PC-9 (cell line): ENCODE results near the gene AKAP13. TPM values are rescaled to one million over a fixed set of nuclear protein-coding genes. Genes with fewer than 3 reads are reported as not detected.
A peak's percentile ranks its signal among the peaks of the same experiment; 100 is the strongest.

Source experiments
- BruUV-seq: library from RNA; stranded (reverse); fragments of 400-500 nt; replicated peaks from 2 replicates; lab custom pipeline; 2021; lab: Mats Ljungman, UMichigan
- CTCF ChIA-PET: fragments of 300-600 bp; sonication (Branson Sonifier 250); formaldehyde crosslinking; loops from one replicate; lab custom pipeline; 2022; ENCODE audit warnings: antibody characterized with exemption; lab: Charles Lee
- POLR2A ChIA-PET: fragments of 300-600 bp; sonication (Branson Sonifier 250); formaldehyde crosslinking; loops from one replicate; lab custom pipeline; 2022; ENCODE audit warnings: antibody characterized with exemption; ENCODE audit not compliant: unreplicated experiment; lab: Charles Lee
- DNase-seq, 2 experiments: peaks; one replicate each; pipeline versions ENCODE4 v3.0.0 to v3.0.0-alpha.2; 2015 to 2022; ENCODE audit warnings: mixed read lengths in 1 of 2
- H2AFZ ChIP-seq: fragments of 200-600 bp; sonication (generic); 2 replicates; pipeline ENCODE4 v1.8.1; 2017; ENCODE audit warnings: antibody characterized with exemption
- H3F3A ChIP-seq: fragments of 200-600 bp; sonication (generic); 2 replicates; pipeline ENCODE4 v1.8.1; 2017; ENCODE audit warnings: antibody characterized with exemption, mild to moderate bottlenecking, low read depth; ENCODE audit not compliant: insufficient read depth
- H3K27ac ChIP-seq: fragments of 200-600 bp; sonication (generic); 2 replicates; pipeline ENCODE4 v1.6.1; 2016; ENCODE audit warnings: mixed run types
- H3K27me3 ChIP-seq: fragments of 200-600 bp; sonication (generic); 2 replicates; pipeline ENCODE4 v1.6.1; 2016; ENCODE audit warnings: low read depth, mixed run types; ENCODE audit not compliant: insufficient read depth
- H3K36me3 ChIP-seq: fragments of 200-600 bp; sonication (generic); 2 replicates; pipeline ENCODE4 v1.6.1; 2016; ENCODE audit warnings: low read depth, mixed run types
- H3K4me1 ChIP-seq: fragments of 200-600 bp; sonication (generic); replicated peaks from 2 replicates; pipeline ENCODE4 v1.6.1; 2016; ENCODE audit warnings: mixed run types; ENCODE audit not compliant: insufficient read depth
- H3K4me2 ChIP-seq: fragments of 200-600 bp; sonication (generic); 2 replicates; pipeline ENCODE4 v1.6.1; 2017; ENCODE audit warnings: mixed run types
- H3K4me3 ChIP-seq: fragments of 200-600 bp; sonication (generic); 2 replicates; pipeline ENCODE4 v1.6.1; 2016; ENCODE audit warnings: mixed run types
- H3K79me2 ChIP-seq: fragments of 200-600 bp; sonication (generic); 2 replicates; pipeline ENCODE4 v1.6.1; 2017; ENCODE audit warnings: low read depth, mixed run types
- H3K9me2 ChIP-seq: fragments of 200-600 bp; sonication (generic); 2 replicates; pipeline ENCODE4 v1.8.1; 2017; ENCODE audit warnings: mild to moderate bottlenecking; ENCODE audit not compliant: insufficient read depth
- H3K9me3 ChIP-seq: fragments of 200-600 bp; sonication (generic); 2 replicates; pipeline ENCODE4 v1.8.1; 2016; ENCODE audit warnings: low read depth; ENCODE audit not compliant: insufficient read depth
- H4K20me1 ChIP-seq: fragments of 200-600 bp; sonication (generic); 2 replicates; pipeline ENCODE4 v1.8.1; 2017; ENCODE audit not compliant: insufficient read depth
- EZH2 ChIP-seq: fragments of 200-600 bp; sonication (generic); IDR thresholded peaks from 2 replicates; pipeline ENCODE4 v1.8.0; 2017; ENCODE audit warnings: antibody characterized with exemption, low read depth
- intact Hi-C: fragments of 100-400 bp; cut with micrococcal nuclease; formaldehyde crosslinking; loops from one replicate; pipeline ENCODE4 v1.10.0; 2022; ENCODE audit not compliant: unreplicated experiment
- total RNA-seq: library from RNA; stranded (reverse); gene quantifications from 2 replicates; pipeline ENCODE4 v1.2.3, GENCODE V29; 2021
- TF ChIP-seq, protein P1 (sequence below): fragments of 200-600 bp; sonication (generic); conservative IDR thresholded peaks from 2 replicates; pipeline ENCODE4 v1.6.1; 2017; ENCODE audit warnings: mixed run types, antibody characterized with exemption, mild to moderate bottlenecking, moderate library complexity

AKAP13 gene
- total RNA-seq, 1 experiment from 2014 or later, result 82.5 TPM

DNA sequence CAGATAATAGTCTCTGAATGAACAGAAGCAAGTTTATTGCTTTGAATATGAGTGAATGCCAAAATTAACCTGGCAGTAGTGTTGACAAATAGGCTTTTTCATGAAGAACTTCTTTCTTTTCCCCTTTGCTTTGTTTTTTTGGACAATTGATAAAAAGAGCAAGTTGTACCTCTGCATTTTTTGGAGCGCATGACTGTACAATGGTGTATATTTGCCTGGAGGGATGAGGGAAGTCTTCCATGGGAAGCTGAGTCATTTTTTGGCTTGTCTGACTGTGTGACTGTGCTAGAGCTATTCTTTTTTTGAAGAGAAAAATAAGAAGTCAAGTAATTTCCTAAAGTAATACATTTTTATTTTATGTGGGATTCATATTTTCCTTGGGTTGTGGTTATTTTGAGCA, 227.4 kb downstream of the AKAP13 start:
- no peaks in the 10 kb centered on the region for H3K9me2 ChIP-seq
- peak overlapping the region; percentile 84 for H3K27ac ChIP-seq

DNA sequence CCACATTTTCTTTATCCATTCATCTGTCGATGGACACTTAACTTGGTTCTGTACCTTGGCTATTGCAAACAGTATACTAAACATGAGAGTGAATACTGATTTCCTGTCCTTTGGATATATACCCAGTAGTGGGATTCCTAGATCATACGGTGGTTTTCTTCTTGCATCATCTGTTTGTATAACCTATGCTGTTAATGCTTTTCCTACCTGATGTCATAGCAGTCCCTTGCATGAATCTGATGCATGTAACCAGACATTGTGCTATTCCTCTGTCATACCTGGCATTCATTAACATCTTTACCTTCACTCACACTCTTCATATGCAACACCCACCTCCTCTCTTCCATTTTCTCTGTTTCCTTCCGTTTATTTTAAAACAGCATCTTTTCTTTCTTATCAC, 229.1 kb downstream of the AKAP13 start:
- Histone ChIP-seq H3K27ac (peak overlapping the region; percentile 5; the same call in 1 of the 2 replicates), H3K9me2 (no peaks in the 10 kb centered on the region), H2AFZ (no peak overlapping the region), H3K4me3 (no peak overlapping the region), H3K9me3 (no peaks in the 10 kb centered on the region), H3K4me2 (no peak overlapping the region), H3K4me1 (peaks cover 43% of the 10 kb centered on the region), H3K79me2 (peaks cover 23% of the 10 kb centered on the region), H3F3A (peaks cover 23% of the 10 kb centered on the region), H3K27me3 (no peaks in the 10 kb centered on the region), H3K36me3 (no peaks in the 10 kb centered on the region), H4K20me1 (no peaks in the 10 kb centered on the region)
- intact Hi-C loops, result no loop called here
- POLR2A ChIA-PET, result no interaction called here
- CTCF ChIA-PET, result no interaction called here
- no peak for DNase-seq
- no TSS peak for BruUV-seq
- TF ChIP-seq EZH2, result no peak
- TF ChIP-seq, protein P1, sequence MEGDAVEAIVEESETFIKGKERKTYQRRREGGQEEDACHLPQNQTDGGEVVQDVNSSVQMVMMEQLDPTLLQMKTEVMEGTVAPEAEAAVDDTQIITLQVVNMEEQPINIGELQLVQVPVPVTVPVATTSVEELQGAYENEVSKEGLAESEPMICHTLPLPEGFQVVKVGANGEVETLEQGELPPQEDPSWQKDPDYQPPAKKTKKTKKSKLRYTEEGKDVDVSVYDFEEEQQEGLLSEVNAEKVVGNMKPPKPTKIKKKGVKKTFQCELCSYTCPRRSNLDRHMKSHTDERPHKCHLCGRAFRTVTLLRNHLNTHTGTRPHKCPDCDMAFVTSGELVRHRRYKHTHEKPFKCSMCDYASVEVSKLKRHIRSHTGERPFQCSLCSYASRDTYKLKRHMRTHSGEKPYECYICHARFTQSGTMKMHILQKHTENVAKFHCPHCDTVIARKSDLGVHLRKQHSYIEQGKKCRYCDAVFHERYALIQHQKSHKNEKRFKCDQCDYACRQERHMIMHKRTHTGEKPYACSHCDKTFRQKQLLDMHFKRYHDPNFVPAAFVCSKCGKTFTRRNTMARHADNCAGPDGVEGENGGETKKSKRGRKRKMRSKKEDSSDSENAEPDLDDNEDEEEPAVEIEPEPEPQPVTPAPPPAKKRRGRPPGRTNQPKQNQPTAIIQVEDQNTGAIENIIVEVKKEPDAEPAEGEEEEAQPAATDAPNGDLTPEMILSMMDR, result no peak

More for the DNA sequence above, 227.4 kb downstream of the AKAP13 start:
- ChIA-PET CTCF (interaction anchor here (1.0 kb wide), 1 partner anchor 104 kb away, joined by 7 read pairs; no protein-coding TSS in a partner anchor), POLR2A (interaction anchor here (0.5 to 1.2 kb wide), 7 partner anchors 44 to 265 kb away, joined by 3 to 8 read pairs (median 4); no protein-coding TSS in a partner anchor)
- TF ChIP-seq EZH2, result no peak
- TF ChIP-seq, protein P1, result no peak
- Histone ChIP-seq H3F3A (peaks cover 23% of the 10 kb centered on the region), H3K9me3 (no peaks in the 10 kb centered on the region), H3K4me3 (peak overlapping the region; percentile 2; the same call in 1 of the 2 replicates), H3K4me2 (peak overlapping the region; percentile 57), H3K27me3 (no peaks in the 10 kb centered on the region), H2AFZ (no peak overlapping the region), H3K79me2 (peaks cover 23% of the 10 kb centered on the region), H3K36me3 (no peaks in the 10 kb centered on the region), H4K20me1 (no peaks in the 10 kb centered on the region), H3K4me1 (peaks cover 43% of the 10 kb centered on the region)
- peak; percentile 30 to 81 for DNase-seq
- intact Hi-C loops, result no loop called here
- no TSS peak for BruUV-seq

DNA sequence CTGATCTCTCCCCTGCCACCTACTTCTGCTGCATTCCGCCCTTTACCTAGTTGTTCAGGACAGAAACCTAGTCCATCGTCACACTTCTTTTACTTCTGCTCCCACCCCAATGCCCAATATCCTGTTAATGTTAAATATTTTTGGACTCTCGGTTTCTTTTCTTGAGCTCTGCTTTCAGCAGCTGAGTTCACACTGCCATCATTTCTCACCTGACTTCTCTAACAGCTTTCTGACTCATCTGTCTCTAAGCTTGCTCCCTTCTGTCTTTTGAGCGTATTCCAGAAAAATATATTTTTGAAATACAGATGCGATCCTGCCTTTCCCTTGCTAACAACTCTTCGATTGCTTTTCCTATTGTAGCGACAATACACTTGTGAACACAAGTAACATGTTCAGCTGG, 231.0 kb downstream of the AKAP13 start:
- H3K4me3 ChIP-seq, result no peak overlapping the region
- TF ChIP-seq EZH2, result no peak
- TF ChIP-seq, protein P1, result no peak
- no peaks in the 10 kb centered on the region for H3K9me3 ChIP-seq
- ChIA-PET POLR2A (no interaction called here), CTCF (no interaction called here)
- no peaks in the 10 kb centered on the region for H3K27me3 ChIP-seq
- no peak overlapping the region for H3K4me2 ChIP-seq
- no peaks in the 10 kb centered on the region for H3K9me2 ChIP-seq
- H3F3A ChIP-seq, result peaks cover 16% of the 10 kb centered on the region
- peaks cover 23% of the 10 kb centered on the region for H3K79me2 ChIP-seq
- intact Hi-C loops, result no loop called here
- peaks cover 36% of the 10 kb centered on the region for H3K4me1 ChIP-seq
- no TSS peak for BruUV-seq
- H2AFZ ChIP-seq, result no peak overlapping the region
- H3K27ac ChIP-seq, result no peak overlapping the region
- DNase-seq, result no peak
- H3K36me3 ChIP-seq, result no peaks in the 10 kb centered on the region
- no peaks in the 10 kb centered on the region for H4K20me1 ChIP-seq
